ENCODE results near the gene NGDN.
A peak's percentile ranks its signal among the peaks of the same experiment; 100 is the strongest.

Gene NGDN

GRCh38 chr14:23457587-23458445, 11.7 kb upstream of the NGDN start:
- no peak for DNase-seq
- TF ChIP-seq CTCF (IDR thresholded peaks at IDR 0.05; ENCODE audit: low read depth, low read length, missing control alignments), result no peak
- Histone ChIP-seq H3K27ac (no peak overlapping the region), H3K4me3 (ENCODE audit: low read depth, low read length) (no peak overlapping the region), H3K36me3 (replicated peaks) (no peaks in the 10 kb centered on the region), H3K27me3 (replicated peaks) (no peaks in the 10 kb centered on the region)
- in situ Hi-C loops (cut with HindIII; ENCODE audit: low pct_ligation_motif_present, low sequenced_read_pairs), result no loop called here

GRCh38 chr14:23460960-23461359, 8.5 kb upstream of the NGDN start:
- Histone ChIP-seq H3K36me3 (replicated peaks) (no peaks in the 10 kb centered on the region), H3K4me3 (ENCODE audit: low read depth, low read length) (no peak overlapping the region), H3K27me3 (replicated peaks) (no peaks in the 10 kb centered on the region), H3K27ac (no peak overlapping the region)
- DNase-seq, result no peak
- in situ Hi-C loops (cut with HindIII; ENCODE audit: low pct_ligation_motif_present, low sequenced_read_pairs), result no loop called here
- TF ChIP-seq CTCF (IDR thresholded peaks at IDR 0.05; ENCODE audit: low read depth, low read length, missing control alignments), result no peak

- in situ Hi-C loops (cut with HindIII; ENCODE audit: low pct_ligation_motif_present, low sequenced_read_pairs), result no loop called here
Observed at GRCh38 chr14:23464700-23465099, 4.8 kb upstream of the NGDN start.

GRCh38 chr14:23465261-23465660, 4.2 kb upstream of the NGDN start:
- Histone ChIP-seq H3K27me3 (replicated peaks) (no peaks in the 10 kb centered on the region), H3K4me3 (ENCODE audit: low read depth, low read length) (no peak overlapping the region), H3K27ac (no peak overlapping the region), H3K36me3 (replicated peaks) (no peaks in the 10 kb centered on the region)
- no peak for TF ChIP-seq CTCF (IDR thresholded peaks at IDR 0.05; ENCODE audit: low read depth, low read length, missing control alignments)
- in situ Hi-C loops (cut with HindIII; ENCODE audit: low pct_ligation_motif_present, low sequenced_read_pairs), result no loop called here
- DNase-seq, result no peak

More at GRCh38 chr14:23464700-23465099, 4.8 kb upstream of the NGDN start:
- Histone ChIP-seq H3K27me3 (replicated peaks) (no peaks in the 10 kb centered on the region), H3K27ac (no peak overlapping the region), H3K36me3 (replicated peaks) (no peaks in the 10 kb centered on the region), H3K4me3 (ENCODE audit: low read depth, low read length) (no peak overlapping the region)
- no peak for TF ChIP-seq CTCF (IDR thresholded peaks at IDR 0.05; ENCODE audit: low read depth, low read length, missing control alignments)
- no peak for DNase-seq

GRCh38 chr14:23468704-23469126, 788 bp upstream of the NGDN start:
- Histone ChIP-seq H3K4me3 (ENCODE audit: low read depth, low read length) (peak overlapping the region; percentile 53), H3K27ac (no peak overlapping the region), H3K36me3 (replicated peaks) (peaks cover 20% of the 10 kb centered on the region), H3K27me3 (replicated peaks) (no peaks in the 10 kb centered on the region)
- in situ Hi-C loops (cut with HindIII; ENCODE audit: low pct_ligation_motif_present, low sequenced_read_pairs), result no loop called here
- TF ChIP-seq CTCF (IDR thresholded peaks at IDR 0.05; ENCODE audit: low read depth, low read length, missing control alignments), result no peak
- DNase-seq, result no peak

All from brain microvascular endothelial cell (primary cell).